HG02763 (cell line): Measurements from ENCODE around the gene GCK.
A peak's percentile ranks its signal among the peaks of the same experiment; 100 is the strongest.

Experiments used
- ATAC-seq: cut with Tn5 transposase; IDR thresholded peaks from one replicate; pipeline ENCODE4 v1.9.1; 2021; ENCODE audit warnings: mild to moderate bottlenecking, moderate library complexity; ENCODE audit not compliant: unreplicated experiment

Gene GCK

GRCh38 chr7:44124822-44125202, 64.4 kb downstream of the GCK start:
- ATAC-seq: no peak

- ATAC-seq: peak; percentile 99
Observed at GRCh38 chr7:44123190-44124003, 65.8 kb downstream of the GCK start, which contains the start of gene POLD2. POLD2 (minus strand) TSS chr7:44123548; CDS start chr7:44122053, 1,495 bp downstream.

GRCh38 chr7:44122529-44122928, 66.7 kb downstream of the GCK start:
- ATAC-seq: no peak

GRCh38 chr7:44121761-44122420, 67.3 kb downstream of the GCK start:
- ATAC-seq: no peak

GRCh38 chr7:44120395-44120794, 68.8 kb downstream of the GCK start:
- ATAC-seq: no peak

- no peak for ATAC-seq
Observed at GRCh38 chr7:44119829-44120380, 69.3 kb downstream of the GCK start.

GRCh38 chr7:44117801-44118429, 71.3 kb downstream of the GCK start:
- no peak for ATAC-seq

DNA sequence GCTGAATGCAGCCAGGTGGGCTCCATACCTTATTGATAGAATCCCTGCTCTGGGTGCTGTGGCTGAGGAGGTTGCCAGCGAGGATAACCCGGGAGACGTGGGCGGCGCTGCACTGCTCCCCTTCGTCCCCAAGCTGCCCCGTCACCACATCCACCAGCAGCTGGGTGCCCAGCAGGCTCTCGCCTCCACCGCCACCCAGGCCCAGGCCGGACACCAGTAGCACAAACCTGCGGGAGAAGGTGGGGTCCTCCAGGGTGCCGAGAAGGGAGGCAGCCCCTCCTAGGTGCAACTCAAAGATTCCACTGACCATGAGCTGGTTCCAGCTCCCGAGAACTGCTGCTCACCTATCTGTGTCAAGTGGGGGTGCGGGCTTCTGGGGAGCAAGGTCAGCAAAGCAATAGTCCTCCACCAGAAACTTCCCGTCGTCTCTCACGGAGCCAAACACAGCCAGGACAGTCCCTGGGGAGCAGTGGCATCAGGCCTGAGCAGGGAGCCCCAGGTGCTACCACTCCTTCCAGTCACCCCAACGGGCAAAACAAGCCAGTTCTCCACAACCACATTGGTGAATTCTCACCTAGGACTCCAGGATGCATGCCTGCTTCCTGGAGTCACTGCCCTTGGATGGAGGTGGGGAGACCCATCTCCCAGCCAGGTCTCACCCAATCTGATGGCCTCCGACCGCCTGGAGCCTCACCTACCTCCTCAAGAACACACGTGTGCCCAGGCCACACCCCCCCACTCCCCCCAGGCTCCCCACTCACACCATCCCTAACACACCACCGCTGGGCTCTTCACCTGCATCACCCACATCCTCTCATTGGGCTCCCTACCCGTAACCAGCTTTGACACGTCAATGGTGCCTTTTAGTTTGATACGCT, 72.2 kb downstream of the GCK start:
- ATAC-seq: no peak

- no peak for ATAC-seq
Observed at GRCh38 chr7:44116087-44116788, 73.0 kb downstream of the GCK start.

- ATAC-seq: no peak
Observed at GRCh38 chr7:44114586-44115310, 74.5 kb downstream of the GCK start.

DNA sequence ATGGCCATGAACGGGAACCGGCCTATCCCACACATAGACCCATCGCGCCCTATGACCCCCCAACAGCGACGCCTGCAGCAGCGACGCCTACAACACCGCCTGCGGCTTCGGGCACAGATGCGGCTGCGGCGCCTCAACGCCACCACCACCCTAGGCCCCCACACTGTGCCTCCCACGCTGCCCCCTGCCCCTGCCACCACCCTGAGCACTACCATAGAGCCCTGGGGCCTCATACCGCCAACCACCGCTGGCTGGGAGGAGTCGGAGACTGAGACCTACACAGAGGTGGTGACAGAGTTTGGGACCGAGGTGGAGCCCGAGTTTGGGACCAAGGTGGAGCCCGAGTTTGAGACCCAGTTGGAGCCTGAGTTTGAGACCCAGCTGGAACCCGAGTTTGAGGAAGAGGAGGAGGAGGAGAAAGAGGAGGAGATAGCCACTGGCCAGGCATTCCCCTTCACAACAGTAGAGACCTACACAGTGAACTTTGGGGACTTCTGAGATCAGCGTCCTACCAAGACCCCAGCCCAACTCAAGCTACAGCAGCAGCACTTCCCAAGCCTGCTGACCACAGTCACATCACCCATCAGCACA, 75.4 kb downstream of the GCK start:
- no peak for ATAC-seq

DNA sequence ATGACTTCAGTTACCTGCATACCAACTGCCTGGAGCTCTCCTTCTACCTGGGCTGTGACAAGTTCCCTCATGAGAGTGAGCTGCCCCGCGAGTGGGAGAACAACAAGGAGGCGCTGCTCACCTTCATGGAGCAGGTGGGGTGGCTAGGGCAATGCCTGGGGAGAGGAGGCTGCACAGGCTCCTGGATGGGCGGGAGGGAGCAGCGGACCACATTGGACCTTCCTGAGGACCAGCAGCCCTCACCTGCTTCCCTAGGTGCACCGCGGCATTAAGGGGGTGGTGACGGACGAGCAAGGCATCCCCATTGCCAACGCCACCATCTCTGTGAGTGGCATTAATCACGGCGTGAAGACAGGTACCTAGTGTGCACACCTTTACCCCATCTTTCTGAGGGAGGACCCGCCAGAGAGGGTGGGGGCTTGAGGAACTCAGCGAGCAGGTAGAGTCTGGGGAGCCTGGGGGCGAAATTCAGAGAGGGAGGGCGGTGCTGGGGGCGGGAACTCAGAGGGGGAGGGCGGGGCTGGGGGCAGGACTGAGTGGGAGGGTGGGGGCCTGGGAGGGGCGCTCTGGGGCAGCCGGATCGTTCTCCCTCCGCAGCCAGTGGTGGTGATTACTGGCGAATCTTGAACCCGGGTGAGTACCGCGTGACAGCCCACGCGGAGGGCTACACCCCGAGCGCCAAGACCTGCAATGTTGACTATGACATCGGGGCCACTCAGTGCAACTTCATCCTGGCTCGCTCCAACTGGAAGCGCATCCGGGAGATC, 76.1 kb downstream of the GCK start:
- ATAC-seq: no peak

DNA sequence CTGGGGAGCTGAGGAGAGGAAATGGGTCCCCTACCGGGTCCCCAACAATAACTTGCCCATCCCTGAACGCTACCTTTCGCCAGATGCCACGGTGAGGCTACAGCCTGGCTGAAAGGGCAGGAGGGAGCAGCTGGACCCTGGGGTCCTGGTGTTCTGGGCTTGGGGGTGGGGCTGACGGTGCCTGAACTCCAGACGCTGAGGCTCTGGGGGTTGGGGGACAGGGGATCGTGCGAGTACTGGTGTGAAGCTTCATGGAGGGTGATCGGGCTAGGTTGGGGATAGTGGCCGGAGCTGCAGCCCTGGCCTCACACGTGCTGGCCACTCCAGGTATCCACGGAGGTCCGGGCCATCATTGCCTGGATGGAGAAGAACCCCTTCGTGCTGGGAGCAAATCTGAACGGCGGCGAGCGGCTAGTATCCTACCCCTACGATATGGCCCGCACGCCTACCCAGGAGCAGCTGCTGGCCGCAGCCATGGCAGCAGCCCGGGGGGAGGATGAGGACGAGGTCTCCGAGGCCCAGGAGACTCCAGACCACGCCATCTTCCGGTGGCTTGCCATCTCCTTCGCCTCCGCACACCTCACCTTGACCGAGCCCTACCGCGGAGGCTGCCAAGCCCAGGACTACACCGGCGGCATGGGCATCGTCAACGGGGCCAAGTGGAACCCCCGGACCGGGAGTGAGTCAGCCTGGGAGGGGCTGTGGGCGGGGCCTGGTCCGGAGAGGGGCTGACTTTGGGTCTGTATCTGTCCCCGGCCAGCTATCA, 76.8 kb downstream of the GCK start:
- no peak for ATAC-seq

DNA sequence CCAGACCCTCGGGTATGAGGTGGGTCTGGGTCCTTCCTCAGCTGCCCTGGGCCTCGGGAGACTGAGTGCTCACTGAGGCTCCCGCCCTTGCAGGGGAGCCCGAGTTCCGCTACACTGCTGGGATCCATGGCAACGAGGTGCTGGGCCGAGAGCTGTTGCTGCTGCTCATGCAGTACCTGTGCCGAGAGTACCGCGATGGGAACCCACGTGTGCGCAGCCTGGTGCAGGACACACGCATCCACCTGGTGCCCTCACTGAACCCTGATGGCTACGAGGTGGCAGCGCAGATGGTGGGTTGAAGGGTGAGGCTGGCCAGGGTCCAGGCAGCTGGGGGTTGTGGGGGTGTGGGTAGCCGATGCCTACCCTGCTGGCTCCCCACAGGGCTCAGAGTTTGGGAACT, 77.5 kb downstream of the GCK start:
- no peak for ATAC-seq

- no peak for ATAC-seq
Observed at GRCh38 chr7:44110719-44111635, 78.3 kb downstream of the GCK start.

- ATAC-seq: no peak
Observed at GRCh38 chr7:44109991-44110390, 79.2 kb downstream of the GCK start.
